ENCODE measurements around the gene XBP1. TPM values are rescaled to one million over a fixed set of nuclear protein-coding genes. Genes with fewer than 3 reads are reported as not detected.

Gene XBP1
- total and polyA plus RNA-seq, 2 of the 13 experiments (the other 11 are each of a cell fraction or from before 2014, with no cell fraction given): 416 to 427 TPM

DNA sequence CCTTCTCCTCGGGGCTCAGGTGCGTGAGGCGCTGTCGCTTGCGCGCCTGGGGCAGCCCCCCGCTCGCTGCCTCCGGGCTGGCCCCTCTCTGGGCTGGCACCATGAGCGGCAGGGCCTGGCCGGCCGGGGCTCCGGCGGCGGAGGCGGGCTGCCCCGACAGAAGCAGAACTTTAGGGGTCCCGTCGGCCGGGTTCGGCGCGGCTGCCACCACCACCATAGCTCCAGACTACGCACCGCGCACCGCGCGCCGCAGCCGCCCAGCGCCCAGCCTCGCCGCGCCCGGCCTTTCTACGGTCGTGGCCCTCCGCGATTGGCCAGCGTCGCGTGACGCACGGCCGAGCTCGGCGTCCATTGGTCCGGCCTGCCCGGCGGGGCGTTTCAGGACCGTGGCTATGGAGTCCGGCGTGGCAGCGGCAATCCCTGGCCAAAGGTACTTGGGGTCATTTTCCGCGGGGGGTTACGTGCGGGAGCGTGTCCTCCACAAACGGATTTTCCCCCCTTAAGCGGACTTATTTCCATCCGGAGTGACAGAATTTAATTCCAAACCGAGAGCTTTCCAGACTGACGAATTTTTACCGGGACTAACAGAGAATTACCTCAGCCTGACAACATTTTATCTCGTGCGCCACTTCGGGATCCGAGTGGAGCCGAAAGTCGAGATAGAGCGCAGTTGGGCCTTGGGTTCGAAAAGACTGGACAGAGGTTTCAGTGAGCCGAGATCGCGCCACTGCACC is at the start of gene XBP1 (continued):
- TF ChIP-seq ZNF678 (CRISPR knock-in tag; IDR thresholded peaks at IDR 0.05) (0 out of 2 replicates have a peak, but pooled peaks have one; percentile 79), PAWR (CRISPR knock-in tag; IDR thresholded peaks at IDR 0.05; ENCODE audit: borderline replicate concordance) (no peak), KLF6 (CRISPR knock-in tag; IDR thresholded peaks at IDR 0.05) (peak; percentile 92), ZKSCAN8 (CRISPR knock-in tag; IDR thresholded peaks at IDR 0.05; ENCODE audit: borderline replicate concordance) (no peak), ZFP37 (CRISPR knock-in tag; IDR thresholded peaks at IDR 0.05; ENCODE audit: borderline replicate concordance) (no peak), ZNF670 (CRISPR knock-in tag; IDR thresholded peaks at IDR 0.05; ENCODE audit: borderline replicate concordance) (peak; percentile 56; the same call in 1 of the 2 replicates), ZNF30 (CRISPR knock-in tag; IDR thresholded peaks at IDR 0.05) (no peak), TOE1 (CRISPR knock-in tag; IDR thresholded peaks at IDR 0.05) (no peak), PRMT3 (CRISPR knock-in tag; IDR thresholded peaks at IDR 0.05; ENCODE audit: borderline replicate concordance, low read depth) (0 out of 2 replicates have a peak, but pooled peaks have one; percentile 60)
- TF ChIP-seq, protein P1, sequence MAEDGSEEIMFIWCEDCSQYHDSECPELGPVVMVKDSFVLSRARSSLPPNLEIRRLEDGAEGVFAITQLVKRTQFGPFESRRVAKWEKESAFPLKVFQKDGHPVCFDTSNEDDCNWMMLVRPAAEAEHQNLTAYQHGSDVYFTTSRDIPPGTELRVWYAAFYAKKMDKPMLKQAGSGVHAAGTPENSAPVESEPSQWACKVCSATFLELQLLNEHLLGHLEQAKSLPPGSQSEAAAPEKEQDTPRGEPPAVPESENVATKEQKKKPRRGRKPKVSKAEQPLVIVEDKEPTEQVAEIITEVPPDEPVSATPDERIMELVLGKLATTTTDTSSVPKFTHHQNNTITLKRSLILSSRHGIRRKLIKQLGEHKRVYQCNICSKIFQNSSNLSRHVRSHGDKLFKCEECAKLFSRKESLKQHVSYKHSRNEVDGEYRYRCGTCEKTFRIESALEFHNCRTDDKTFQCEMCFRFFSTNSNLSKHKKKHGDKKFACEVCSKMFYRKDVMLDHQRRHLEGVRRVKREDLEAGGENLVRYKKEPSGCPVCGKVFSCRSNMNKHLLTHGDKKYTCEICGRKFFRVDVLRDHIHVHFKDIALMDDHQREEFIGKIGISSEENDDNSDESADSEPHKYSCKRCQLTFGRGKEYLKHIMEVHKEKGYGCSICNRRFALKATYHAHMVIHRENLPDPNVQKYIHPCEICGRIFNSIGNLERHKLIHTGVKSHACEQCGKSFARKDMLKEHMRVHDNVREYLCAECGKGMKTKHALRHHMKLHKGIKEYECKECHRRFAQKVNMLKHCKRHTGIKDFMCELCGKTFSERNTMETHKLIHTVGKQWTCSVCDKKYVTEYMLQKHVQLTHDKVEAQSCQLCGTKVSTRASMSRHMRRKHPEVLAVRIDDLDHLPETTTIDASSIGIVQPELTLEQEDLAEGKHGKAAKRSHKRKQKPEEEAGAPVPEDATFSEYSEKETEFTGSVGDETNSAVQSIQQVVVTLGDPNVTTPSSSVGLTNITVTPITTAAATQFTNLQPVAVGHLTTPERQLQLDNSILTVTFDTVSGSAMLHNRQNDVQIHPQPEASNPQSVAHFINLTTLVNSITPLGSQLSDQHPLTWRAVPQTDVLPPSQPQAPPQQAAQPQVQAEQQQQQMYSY (CRISPR knock-in tag; IDR thresholded peaks at IDR 0.05): no peak
- TF ChIP-seq, protein P2, sequence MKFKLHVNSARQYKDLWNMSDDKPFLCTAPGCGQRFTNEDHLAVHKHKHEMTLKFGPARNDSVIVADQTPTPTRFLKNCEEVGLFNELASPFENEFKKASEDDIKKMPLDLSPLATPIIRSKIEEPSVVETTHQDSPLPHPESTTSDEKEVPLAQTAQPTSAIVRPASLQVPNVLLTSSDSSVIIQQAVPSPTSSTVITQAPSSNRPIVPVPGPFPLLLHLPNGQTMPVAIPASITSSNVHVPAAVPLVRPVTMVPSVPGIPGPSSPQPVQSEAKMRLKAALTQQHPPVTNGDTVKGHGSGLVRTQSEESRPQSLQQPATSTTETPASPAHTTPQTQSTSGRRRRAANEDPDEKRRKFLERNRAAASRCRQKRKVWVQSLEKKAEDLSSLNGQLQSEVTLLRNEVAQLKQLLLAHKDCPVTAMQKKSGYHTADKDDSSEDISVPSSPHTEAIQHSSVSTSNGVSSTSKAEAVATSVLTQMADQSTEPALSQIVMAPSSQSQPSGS (CRISPR knock-in tag; IDR thresholded peaks at IDR 0.05): no peak
- TF ChIP-seq, protein P3, sequence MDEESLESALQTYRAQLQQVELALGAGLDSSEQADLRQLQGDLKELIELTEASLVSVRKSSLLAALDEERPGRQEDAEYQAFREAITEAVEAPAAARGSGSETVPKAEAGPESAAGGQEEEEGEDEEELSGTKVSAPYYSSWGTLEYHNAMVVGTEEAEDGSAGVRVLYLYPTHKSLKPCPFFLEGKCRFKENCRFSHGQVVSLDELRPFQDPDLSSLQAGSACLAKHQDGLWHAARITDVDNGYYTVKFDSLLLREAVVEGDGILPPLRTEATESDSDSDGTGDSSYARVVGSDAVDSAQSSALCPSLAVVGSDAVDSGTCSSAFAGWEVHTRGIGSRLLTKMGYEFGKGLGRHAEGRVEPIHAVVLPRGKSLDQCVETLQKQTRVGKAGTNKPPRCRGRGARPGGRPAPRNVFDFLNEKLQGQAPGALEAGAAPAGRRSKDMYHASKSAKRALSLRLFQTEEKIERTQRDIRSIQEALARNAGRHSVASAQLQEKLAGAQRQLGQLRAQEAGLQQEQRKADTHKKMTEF (CRISPR knock-in tag; IDR thresholded peaks at IDR 0.05): peak; percentile 74
- TF ChIP-seq, protein P4, sequence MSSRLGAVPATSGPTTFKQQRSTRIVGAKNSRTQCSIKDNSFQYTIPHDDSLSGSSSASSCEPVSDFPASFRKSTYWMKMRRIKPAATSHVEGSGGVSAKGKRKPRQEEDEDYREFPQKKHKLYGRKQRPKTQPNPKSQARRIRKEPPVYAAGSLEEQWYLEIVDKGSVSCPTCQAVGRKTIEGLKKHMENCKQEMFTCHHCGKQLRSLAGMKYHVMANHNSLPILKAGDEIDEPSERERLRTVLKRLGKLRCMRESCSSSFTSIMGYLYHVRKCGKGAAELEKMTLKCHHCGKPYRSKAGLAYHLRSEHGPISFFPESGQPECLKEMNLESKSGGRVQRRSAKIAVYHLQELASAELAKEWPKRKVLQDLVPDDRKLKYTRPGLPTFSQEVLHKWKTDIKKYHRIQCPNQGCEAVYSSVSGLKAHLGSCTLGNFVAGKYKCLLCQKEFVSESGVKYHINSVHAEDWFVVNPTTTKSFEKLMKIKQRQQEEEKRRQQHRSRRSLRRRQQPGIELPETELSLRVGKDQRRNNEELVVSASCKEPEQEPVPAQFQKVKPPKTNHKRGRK (CRISPR knock-in tag; IDR thresholded peaks at IDR 0.05): no peak
- TF ChIP-seq, protein P5, sequence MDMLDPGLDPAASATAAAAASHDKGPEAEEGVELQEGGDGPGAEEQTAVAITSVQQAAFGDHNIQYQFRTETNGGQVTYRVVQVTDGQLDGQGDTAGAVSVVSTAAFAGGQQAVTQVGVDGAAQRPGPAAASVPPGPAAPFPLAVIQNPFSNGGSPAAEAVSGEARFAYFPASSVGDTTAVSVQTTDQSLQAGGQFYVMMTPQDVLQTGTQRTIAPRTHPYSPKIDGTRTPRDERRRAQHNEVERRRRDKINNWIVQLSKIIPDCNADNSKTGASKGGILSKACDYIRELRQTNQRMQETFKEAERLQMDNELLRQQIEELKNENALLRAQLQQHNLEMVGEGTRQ (IDR thresholded peaks at IDR 0.05; ENCODE audit: low read depth, low read length): no peak; the same call in 1 of the 2 replicates
- TF ChIP-seq, protein P5 (CRISPR knock-in tag; IDR thresholded peaks at IDR 0.05; ENCODE audit: borderline replicate concordance): no peak
- TF ChIP-seq, protein P6, sequence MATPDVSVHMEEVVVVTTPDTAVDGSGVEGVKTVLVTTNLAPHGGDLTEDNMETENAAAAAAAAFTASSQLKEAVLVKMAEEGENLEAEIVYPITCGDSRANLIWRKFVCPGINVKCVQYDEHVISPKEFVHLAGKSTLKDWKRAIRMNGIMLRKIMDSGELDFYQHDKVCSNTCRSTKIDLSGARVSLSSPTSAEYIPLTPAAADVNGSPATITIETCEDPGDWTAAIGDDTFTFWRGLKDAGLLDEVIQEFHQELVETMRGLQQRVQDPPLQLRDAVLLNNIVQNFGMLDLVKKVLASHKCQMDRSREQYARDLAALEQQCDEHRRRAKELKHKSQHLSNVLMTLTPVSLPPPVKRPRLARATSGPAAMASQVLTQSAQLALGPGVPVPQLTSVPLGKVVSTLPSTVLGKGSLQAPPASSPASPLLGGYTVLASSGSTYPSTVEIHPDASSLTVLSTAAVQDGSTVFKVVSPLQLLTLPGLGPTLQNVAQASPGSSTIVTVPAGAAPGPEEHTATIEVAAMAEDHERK (CRISPR knock-in tag; IDR thresholded peaks at IDR 0.05; ENCODE audit: low read depth): no peak

All from HepG2 (cell line).